ENCODE measurements around the gene INTS13.
"Not testable (repeated sequence)": the region's sequence is repeated elsewhere in the genome, so short reads cannot be mapped to it uniquely, and the experiment has no call there.

The INTS13 gene

DNA sequence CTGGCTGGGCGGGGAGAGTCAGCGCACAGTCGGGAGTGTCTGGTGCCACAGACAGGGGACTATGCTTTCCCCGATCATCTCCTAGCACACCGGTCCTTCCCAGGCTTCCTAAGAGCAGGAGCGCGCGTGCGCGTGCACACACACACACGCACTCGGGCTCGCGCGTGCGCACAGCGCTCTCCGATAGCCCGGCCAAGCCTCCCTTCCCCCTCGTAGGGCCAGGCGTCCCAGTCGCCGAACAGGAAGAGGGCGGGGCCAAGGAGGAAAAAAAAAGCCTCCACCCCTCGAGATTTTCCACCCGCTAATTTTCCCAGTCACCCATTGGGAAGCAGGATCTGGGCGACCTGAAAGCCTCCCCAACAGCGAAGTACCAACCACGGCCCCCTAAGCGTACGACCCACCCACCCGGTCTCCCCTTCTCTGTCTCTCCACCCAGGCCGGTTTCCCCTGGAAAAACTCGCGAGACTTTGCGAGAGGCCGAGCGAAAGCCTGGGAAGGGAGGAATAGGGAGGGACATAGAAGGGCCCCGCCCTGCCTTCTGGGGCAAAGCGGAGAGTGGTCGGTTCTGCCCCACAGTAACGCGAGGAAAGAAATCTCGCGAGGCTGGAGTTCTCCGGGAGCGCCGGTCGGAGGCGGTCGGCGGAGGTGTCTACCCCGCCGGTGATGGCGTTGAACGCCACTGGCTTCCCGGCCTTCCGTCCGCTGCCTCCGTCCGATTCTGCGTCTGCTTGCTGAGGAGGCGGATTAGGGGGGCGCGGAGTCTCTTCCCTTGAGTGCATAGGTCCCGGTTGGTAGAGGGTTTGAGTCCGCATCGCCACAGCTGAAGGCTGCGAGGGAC, at the start of gene INTS13, which contains the start of gene FGFR1OP2:
INTS13 (minus strand) TSS at position 119 of the 838 bp plus-strand sequence. CDS start 1,178 bp downstream, outside the sequence.
FGFR1OP2 (plus strand) TSS at position 608 of the 838 bp plus-strand sequence. CDS start 15,689 bp downstream, outside the sequence.
- DNase-seq (ENCODE audit: low read depth in 3 of 3), result peak; percentile 91 to 98 (median 95)

- DNase-seq (ENCODE audit: low read depth in 3 of 3), result no peak
Measured at GRCh38 chr12:26982866-26983265, 45.1 kb upstream of the INTS13 start.

GRCh38 chr12:26979733-26980132, 42.0 kb upstream of the INTS13 start:
- no peak for DNase-seq (ENCODE audit: low read depth in 3 of 3)

- DNase-seq (ENCODE audit: low read depth in 3 of 3), result no peak
Measured at GRCh38 chr12:26978801-26979200, 41.0 kb upstream of the INTS13 start.

DNA sequence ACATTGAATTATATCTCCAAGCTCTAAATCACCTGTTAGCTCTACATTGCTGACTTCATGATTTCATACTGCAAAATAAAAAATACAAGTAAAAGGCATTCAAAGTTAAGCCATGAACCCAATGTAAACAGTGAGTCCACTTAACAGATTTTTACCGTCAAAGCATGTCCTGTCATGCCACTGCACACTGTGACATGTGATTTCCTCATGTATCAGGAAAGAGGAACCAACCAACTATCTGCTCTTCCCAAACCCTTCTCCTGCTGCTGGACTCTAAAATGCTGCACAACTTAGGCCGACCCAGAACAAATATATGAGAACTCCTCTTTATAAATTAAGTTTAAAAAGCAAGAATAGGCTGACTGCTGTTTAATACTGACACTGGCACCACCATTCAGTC, 38.9 kb upstream of the INTS13 start:
- DNase-seq (ENCODE audit: low read depth in 3 of 3), result no peak

DNA sequence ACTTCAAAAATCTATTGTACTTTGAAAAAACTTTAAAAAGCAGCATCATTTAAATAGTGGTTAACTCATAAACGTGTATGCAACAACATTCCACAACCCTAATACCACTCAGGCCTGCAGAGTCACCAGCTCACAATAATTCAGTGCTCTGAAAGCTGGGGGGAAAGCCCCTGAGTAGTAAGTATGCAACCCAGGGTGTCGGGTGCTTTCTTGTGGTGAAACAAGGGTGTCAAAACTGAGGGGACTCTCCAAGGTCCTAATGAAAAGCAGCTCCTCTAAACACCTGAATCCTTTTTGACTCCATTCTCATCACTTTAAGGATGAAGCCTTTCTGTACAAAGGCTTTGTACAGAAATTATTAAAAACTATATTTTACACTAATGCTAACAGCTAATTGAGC, 34.2 kb upstream of the INTS13 start:
- DNase-seq (ENCODE audit: low read depth in 3 of 3), result peak; percentile 42 to 58 (median 44)

- DNase-seq (ENCODE audit: low read depth in 3 of 3), result no peak
Measured at GRCh38 chr12:26970136-26970535, 32.4 kb upstream of the INTS13 start.

GRCh38 chr12:26966842-26967241, 29.1 kb upstream of the INTS13 start:
- DNase-seq (ENCODE audit: low read depth in 3 of 3), result no peak

- no peak for DNase-seq (ENCODE audit: low read depth in 3 of 3)
Measured at GRCh38 chr12:26963413-26963812, 25.6 kb upstream of the INTS13 start.

DNA sequence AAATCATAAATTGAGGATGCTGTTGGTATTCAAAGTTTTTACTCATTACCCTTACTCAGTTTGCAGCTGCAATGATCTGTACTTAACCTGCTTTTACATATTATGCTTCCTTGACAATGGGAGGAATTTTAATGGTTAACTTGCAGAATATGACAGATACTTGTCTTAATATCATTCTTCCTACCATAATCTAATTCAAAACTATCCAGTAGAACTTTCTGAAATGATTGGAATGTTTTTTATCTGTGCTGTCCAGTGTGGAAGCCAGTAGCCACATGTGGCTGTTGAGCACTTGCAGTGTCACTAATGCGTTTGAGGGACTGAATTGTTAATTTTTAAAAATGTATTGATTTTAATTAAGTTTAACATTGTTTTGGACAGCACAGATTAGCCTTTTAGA, 24.0 kb upstream of the INTS13 start:
- no peak for DNase-seq (ENCODE audit: low read depth in 3 of 3)

GRCh38 chr12:26961391-26961790, 23.6 kb upstream of the INTS13 start:
- not testable (repeated sequence) for DNase-seq (ENCODE audit: low read depth in 3 of 3)

- no peak for DNase-seq (ENCODE audit: low read depth in 3 of 3)
Measured at GRCh38 chr12:26954027-26954426, 16.2 kb upstream of the INTS13 start.

DNA sequence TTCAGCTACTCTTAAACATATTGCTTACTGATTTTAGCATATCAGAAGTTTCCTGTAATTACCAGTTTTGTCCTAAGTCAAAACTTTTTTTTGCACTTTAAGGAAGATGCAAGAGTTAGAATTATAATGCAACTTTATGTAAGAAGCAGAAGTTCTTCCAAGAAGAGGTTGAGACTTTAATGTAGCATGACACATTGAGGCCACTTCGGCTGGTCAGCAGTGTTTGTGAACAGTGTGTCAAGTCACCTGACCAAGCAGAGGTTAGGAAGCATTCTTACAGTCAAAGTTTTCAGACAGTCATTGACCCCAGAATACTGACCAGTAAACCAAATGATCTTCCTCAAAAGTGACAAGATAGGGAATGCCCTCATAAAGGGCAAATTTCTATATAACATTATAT, 15.7 kb upstream of the INTS13 start:
- no peak for DNase-seq (ENCODE audit: low read depth in 3 of 3)

DNA sequence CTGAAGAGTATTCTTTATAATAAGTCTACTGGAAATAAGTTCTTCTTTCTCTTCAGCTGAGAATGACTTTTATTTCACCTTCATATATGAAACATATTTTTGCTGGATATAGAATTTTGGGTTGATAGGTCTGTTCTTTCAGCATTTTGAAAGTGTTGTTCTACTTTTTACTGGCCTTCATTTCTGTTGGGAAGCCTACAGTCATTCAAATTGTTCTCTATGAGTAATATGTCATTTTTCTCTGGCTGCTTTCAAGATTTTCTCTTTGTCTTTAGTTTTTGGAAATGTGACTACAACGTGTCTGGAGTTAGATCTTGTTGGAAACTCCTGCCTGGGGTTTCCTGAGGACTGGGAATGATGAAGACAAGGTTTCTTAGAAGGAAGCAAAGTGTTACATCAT, 10.5 kb upstream of the INTS13 start:
- DNase-seq (ENCODE audit: low read depth in 3 of 3), result no peak

DNA sequence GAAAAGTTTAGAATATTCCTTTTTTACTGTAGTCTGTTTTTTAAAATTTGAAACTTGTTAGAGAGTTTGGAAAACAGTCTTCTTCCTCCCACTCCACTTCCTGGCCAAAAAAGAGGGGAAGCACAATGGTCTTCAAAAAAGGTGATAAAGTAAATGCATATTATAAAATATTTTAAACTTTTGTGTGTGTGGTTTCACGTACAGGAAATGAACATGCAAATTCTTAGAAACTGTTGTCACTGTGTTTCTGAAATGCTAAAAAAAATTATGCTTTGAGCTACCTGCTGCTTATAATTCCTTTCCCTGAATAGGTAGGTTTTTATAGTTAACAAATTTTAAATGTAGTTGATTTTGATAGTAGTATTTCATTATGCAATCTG, 3.4 kb upstream of the INTS13 start:
- no peak for DNase-seq (ENCODE audit: low read depth in 3 of 3)

DNA sequence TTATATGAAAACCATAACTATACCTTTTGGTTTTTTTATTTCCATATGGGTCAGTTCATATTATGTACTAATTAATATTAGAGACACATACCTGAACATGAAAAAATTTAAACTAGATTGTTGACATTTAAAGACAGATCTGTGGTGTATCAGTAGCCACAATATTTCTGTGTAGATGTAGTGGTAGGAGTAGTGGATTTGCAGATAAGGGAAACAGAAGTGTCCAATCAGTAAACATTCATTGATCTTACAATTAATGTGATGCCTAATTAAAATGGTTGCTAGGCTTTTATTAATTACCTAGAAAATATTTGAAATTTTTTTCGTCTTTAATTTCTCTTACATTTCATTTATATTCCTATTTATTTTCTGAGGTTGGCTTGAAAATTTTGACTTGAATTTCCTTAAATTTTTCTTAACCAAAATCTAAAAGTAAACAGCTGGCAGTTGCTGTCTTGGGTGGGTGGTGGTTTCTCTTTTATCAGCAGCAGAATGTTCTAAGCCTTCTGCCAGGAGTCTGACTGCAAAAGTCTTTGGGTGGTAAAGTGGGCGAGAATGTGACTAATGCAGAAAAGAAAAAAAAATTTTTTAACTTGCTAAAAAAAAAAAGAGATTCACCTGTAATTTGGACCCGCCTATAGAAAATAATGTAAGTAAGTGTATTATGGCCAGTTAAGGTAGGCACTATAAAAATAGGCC, 2.9 kb upstream of the INTS13 start:
- DNase-seq (ENCODE audit: low read depth in 3 of 3), result peak in 1 of 3 experiments; percentile 5

DNA sequence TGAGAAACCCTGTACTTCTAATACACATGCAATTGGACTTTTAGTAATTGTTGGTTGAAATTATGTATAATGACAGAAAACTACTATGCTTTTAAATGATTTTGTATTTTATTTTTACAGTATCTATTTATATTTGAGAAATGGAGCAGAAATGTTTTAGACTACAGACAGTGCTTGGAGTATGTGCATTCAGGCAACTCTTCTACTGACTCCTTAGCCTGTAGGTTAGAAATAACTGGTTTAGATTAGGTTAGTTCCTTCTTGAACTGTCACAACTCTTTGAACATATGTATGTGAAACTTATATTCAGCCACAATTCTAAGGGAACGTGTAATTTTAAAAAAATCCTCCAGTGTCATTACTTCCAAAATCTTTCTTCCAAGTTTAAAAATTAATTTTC, 2.2 kb upstream of the INTS13 start:
- DNase-seq (ENCODE audit: low read depth in 3 of 3), result no peak

DNA sequence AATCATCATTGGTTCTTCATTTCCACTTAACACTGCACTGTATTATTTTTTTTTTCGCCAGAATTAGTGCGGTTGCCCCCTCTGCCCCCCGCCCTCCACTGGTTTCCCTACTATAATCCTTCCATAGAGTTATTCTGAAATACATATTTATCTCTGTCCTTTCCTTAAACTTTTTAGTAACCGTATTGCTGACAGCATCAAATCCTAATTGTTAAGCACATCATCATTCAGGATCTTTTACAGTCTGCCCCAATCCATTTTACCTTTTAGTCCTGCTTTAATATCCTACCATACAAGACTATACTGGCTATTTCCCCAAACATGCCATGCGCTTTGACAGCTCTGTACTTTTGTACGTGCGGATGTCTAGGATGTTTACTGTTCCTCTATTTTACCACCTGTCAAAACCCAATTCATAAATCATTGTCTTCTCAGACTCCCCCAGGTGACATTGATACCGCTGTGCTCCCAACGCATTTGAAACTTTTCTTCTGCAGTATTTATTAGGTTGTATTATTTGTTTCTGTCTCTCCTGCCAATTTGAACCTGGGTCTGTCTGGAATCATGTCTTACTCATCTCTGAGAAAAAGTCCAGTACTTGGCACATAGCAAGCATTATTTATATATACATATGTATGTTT, 1.5 kb upstream of the INTS13 start:
- no peak for DNase-seq (ENCODE audit: low read depth in 3 of 3)

DNA sequence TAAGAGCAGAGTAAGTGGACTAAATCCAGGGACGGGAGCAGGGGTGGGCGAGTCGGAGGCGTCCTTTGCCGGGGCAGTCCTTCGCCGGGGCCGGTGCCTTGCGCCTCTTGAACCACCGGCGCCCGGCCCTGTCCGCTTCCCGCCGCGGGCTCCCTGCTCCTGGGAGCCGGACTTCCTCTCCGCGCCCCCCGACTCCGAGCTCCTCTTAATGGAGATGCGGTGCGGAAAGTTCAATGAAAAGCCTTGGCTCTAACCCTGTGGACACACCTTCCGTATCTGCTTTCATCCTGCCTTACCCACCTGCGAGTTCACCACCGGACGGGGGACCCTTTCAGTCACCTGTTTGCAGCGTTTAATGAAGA, 901 bp upstream of the INTS13 start:
- DNase-seq (ENCODE audit: low read depth in 3 of 3), result peak in 1 of 3 experiments; percentile 19

DNA sequence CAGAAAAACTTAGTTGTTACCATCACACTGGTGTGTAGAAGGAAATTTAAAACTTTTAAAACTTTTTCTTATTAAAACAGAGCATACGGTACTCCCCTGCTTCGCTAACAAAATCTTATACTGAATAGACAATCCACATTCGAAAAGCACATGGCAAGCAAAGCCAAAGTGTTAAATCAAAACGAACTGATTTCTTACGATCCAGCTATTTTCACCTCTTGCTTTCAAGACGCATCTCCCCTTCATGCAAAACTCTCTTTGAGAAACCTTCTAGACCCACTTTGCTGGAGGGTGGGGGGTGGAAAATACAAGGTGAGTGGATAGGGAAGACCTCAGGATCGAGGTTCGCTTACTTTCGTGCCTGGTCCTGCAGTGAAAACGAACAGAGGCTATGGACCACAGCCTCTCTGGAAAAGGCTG, 328 bp downstream of the INTS13 start:
- no peak for DNase-seq (ENCODE audit: low read depth in 3 of 3)

GRCh38 chr12:26936559-26937442, 980 bp downstream of the INTS13 start:
- DNase-seq (ENCODE audit: low read depth in 3 of 3), result no peak

Measured in stimulated activated CD4-positive, alpha-beta T cell treated with anti-CD3 and anti-CD28 coated beads, TNF-alpha, amount 100 ng/mL, for 24 hours (primary cell).